Panc1 (cell line): ENCODE measurements around the gene MYH11. TPM values are rescaled to one million over a fixed set of nuclear protein-coding genes. Genes with fewer than 3 reads are reported as not detected.
"Not testable (repeated sequence)": the region's sequence is repeated elsewhere in the genome, so short reads cannot be mapped to it uniquely, and the experiment has no call there.

Experiments used
- ATAC-seq: fragments of 200-7000 bp; cut with Tn5 transposase; 2 replicates; pipeline ENCODE4 v1.9.1; 2020; ENCODE audit warnings: mild to moderate bottlenecking, moderate library complexity
- BruUV-seq: library from RNA; stranded (reverse); fragments of 400-500 nt; replicated peaks from 2 replicates; lab custom pipeline; 2021; lab: Mats Ljungman, UMichigan
- CTCF ChIA-PET: fragments of 300-600 bp; sonication (Branson Sonifier 250); formaldehyde crosslinking; loops from one replicate; lab custom pipeline; 2022; ENCODE audit warnings: antibody characterized with exemption; lab: Charles Lee
- POLR2A ChIA-PET: fragments of 300-600 bp; sonication (Branson Sonifier 250); formaldehyde crosslinking; loops from one replicate; lab custom pipeline; 2022; ENCODE audit warnings: antibody characterized with exemption; lab: Charles Lee
- DNase-seq: peaks from one replicate; pipeline ENCODE4 v3.0.0-alpha.2; 2010; ENCODE audit warnings: low read depth, low spot score
- H3K27ac ChIP-seq: 2 replicates; pipeline ENCODE4 v1.5.1; 2011; ENCODE audit warnings: mild to moderate bottlenecking, low read length, inconsistent platforms
- H3K27me3 ChIP-seq: fragments of 200-500 bp; sonication (Bioruptor generic); 2 replicates; pipeline ENCODE4 v1.6.0; 2014; ENCODE audit warnings: low read length, inconsistent platforms; ENCODE audit not compliant: control insufficient read depth, insufficient read depth
- H3K36me3 ChIP-seq: fragments of 200-500 bp; sonication (Bioruptor generic); 2 replicates; pipeline ENCODE4 v1.5.1; 2014; ENCODE audit warnings: inconsistent platforms, mild to moderate bottlenecking, low read length, moderate library complexity; ENCODE audit not compliant: control insufficient read depth, insufficient read depth
- H3K4me1 ChIP-seq: 2 replicates; pipeline ENCODE4 v1.5.1; 2011; ENCODE audit warnings: inconsistent platforms, mild to moderate bottlenecking, low read length, moderate library complexity; ENCODE audit not compliant: control insufficient read depth, insufficient read depth
- H3K4me3 ChIP-seq, 2 experiments: 2 replicates each; pipeline ENCODE4 v1.5.1; 2011 to 2012; ENCODE audit warnings: low read depth in 2 of 2, low read length in 2 of 2, mild to moderate bottlenecking in 2 of 2, inconsistent platforms in 1 of 2, moderate library complexity in 1 of 2
- H3K9me3 ChIP-seq: fragments of 200-500 bp; sonication (Bioruptor generic); 2 replicates; pipeline ENCODE4 v1.5.1; 2014; ENCODE audit warnings: low read depth, mild to moderate bottlenecking, inconsistent platforms, low read length, moderate library complexity; ENCODE audit not compliant: control insufficient read depth, insufficient read depth
- CTCF ChIP-seq: fragments of 450-650 bp; IDR thresholded peaks from 2 replicates; pipeline ENCODE4 v1.5.1; 2017; ENCODE audit warnings: mild to moderate bottlenecking
- POLR2AphosphoS5 ChIP-seq: IDR thresholded peaks from 2 replicates; pipeline ENCODE4 v1.6.1; 2012; ENCODE audit warnings: mild to moderate bottlenecking, low read depth, low read length, moderate library complexity
- REST ChIP-seq, 2 experiments: IDR thresholded peaks; 2 replicates each; pipeline ENCODE4 v1.6.1; 2011 to 2012; ENCODE audit warnings: low read depth in 2 of 2, control low read depth in 1 of 2, low read length in 1 of 2, mild to moderate bottlenecking in 1 of 2, moderate library complexity in 1 of 2; ENCODE audit not compliant: insufficient read depth in 1 of 2
- SIN3A ChIP-seq: IDR thresholded peaks from 2 replicates; pipeline ENCODE4 v1.6.1; 2012; ENCODE audit warnings: low read depth, mild to moderate bottlenecking, low read length, moderate library complexity, borderline replicate concordance; ENCODE audit not compliant: insufficient read depth
- TCF7L2 ChIP-seq: IDR thresholded peaks from 2 replicates; pipeline ENCODE4 v1.6.1; 2011; ENCODE audit warnings: mild to moderate bottlenecking, low read depth, low read length, inconsistent platforms
- in situ Hi-C: cut with HindIII; loops from 2 replicates; pipeline ENCODE4 v1.10.0; 2016; ENCODE audit warnings: low sequenced_read_pairs, low pct_unique_long_range_greater_than_20kb
- intact Hi-C: fragments of 100-400 bp; cut with micrococcal nuclease; formaldehyde crosslinking; loops from one replicate; pipeline ENCODE4 v1.10.0; 2022; ENCODE audit not compliant: unreplicated experiment
- total RNA-seq: library from RNA; stranded (reverse); gene quantifications from one replicate; pipeline ENCODE4 v1.2.1, GENCODE V29; 2021; ENCODE audit not compliant: unreplicated experiment

MYH11 gene
- total RNA-seq, 1 experiment from 2014 or later, result 0.51 TPM

GRCh38 chr16:15694499-15694898, 162.3 kb downstream of the MYH11 start:
- peaks cover 3% of the 10 kb centered on the region; the same call in 1 of the 2 replicates for H3K36me3 ChIP-seq
- in situ Hi-C loops, result no loop called here
- ATAC-seq, result no peak

GRCh38 chr16:15692508-15692907, 164.3 kb downstream of the MYH11 start:
- H3K4me1 ChIP-seq, intact Hi-C loops, H3K4me3 ChIP-seq, POLR2A ChIA-PET, ATAC-seq, BruUV-seq, H3K27ac ChIP-seq, H3K9me3 ChIP-seq, CTCF ChIA-PET, in situ Hi-C loops, H3K27me3 ChIP-seq, H3K36me3 ChIP-seq, DNase-seq: not testable (repeated sequence)

More at GRCh38 chr16:15694499-15694898, 162.3 kb downstream of the MYH11 start:
- Histone ChIP-seq H3K4me1 (no peaks in the 10 kb centered on the region), H3K27ac (no peak overlapping the region), H3K4me3 (no peak overlapping the region), H3K27me3 (no peaks in the 10 kb centered on the region), H3K9me3 (no peaks in the 10 kb centered on the region)
- ChIA-PET POLR2A (no interaction called here), CTCF (interaction anchor here (0.7 kb wide), 1 partner anchor 33 kb away, joined by 6 read pairs; no protein-coding TSS in a partner anchor)
- TF ChIP-seq TCF7L2 (no peak), POLR2AphosphoS5 (no peak), SIN3A (no peak), REST (IDR thresholded peaks at IDR 0.05; ENCODE audit: insufficient read depth in 1 of 2, low read depth in 2 of 2, low read length in 1 of 2) (no peak), CTCF (no peak)
- intact Hi-C loops, result no loop called here
- BruUV-seq, result no TSS peak
- no peak for DNase-seq

- POLR2A ChIA-PET, result no interaction called here
- Histone ChIP-seq H3K4me1 (no peaks in the 10 kb centered on the region), H3K27ac (no peak overlapping the region), H3K9me3 (no peaks in the 10 kb centered on the region), H3K27me3 (no peaks in the 10 kb centered on the region), H3K4me3 (no peak overlapping the region), H3K36me3 (no peaks in the 10 kb centered on the region; the same call in 1 of the 2 replicates)
- TF ChIP-seq CTCF (no peak), POLR2AphosphoS5 (no peak), TCF7L2 (no peak), REST (IDR thresholded peaks at IDR 0.05; ENCODE audit: insufficient read depth in 1 of 2, low read depth in 2 of 2, low read length in 1 of 2) (no peak), SIN3A (no peak)
- CTCF ChIA-PET, result interaction anchor here (0.6 kb wide), 1 partner anchor 8 kb away, joined by 3 read pairs; no protein-coding TSS in a partner anchor
- intact Hi-C loops (no loop called here), in situ Hi-C loops (no loop called here)
- BruUV-seq, result no TSS peak
- ATAC-seq, result no peak
- no peak for DNase-seq
These were observed 165.8 kb downstream of the MYH11 start for GRCh38 chr16:15691046-15691445.
